Activated CD4-positive, alpha-beta memory T cell treated with anti-CD3 and anti-CD28 coated beads, Interleukin-2, amount 10 ng/mL, durations not matched to agents 7 days and 5 days (primary cell): Measurements from ENCODE around the gene MED15. TPM values are rescaled to one million over a fixed set of nuclear protein-coding genes. Genes with fewer than 3 reads are reported as not detected.

Experiments
- CTCF ChIA-PET: fragments of 350-600 bp; sonication (Branson Sonifier 250); formaldehyde crosslinking; loops from one replicate; lab custom pipeline; 2021; ENCODE audit warnings: antibody characterized with exemption, inconsistent platforms; lab: Charles Lee
- POLR2A ChIA-PET: fragments of 350-600 bp; sonication (Branson Sonifier 250); formaldehyde crosslinking; loops from one replicate; lab custom pipeline; 2021; ENCODE audit warnings: antibody characterized with exemption; lab: Charles Lee
- DNase-seq: peaks from one replicate; pipeline ENCODE4 v3.0.0-alpha.2; 2020
- H3K27ac Mint-ChIP-seq: one replicate; pipeline ENCODE4 v1.8.0; 2021; ENCODE audit warnings: mild to moderate bottlenecking, mixed read lengths
- H3K27me3 Mint-ChIP-seq: one replicate; pipeline ENCODE4 v1.8.0; 2021; ENCODE audit warnings: mixed read lengths
- H3K36me3 Mint-ChIP-seq: one replicate; pipeline ENCODE4 v1.8.0; 2021; ENCODE audit warnings: low read depth, mixed read lengths
- H3K4me1 Mint-ChIP-seq: one replicate; pipeline ENCODE4 v1.8.0; 2021; ENCODE audit warnings: mixed read lengths
- H3K4me3 Mint-ChIP-seq: one replicate; pipeline ENCODE4 v1.8.0; 2021; ENCODE audit warnings: mild to moderate bottlenecking, mixed read lengths
- H3K9me3 Mint-ChIP-seq: one replicate; pipeline ENCODE4 v1.8.0; 2021; ENCODE audit warnings: mixed read lengths
- total RNA-seq, 2 experiments: library from RNA; stranded (reverse); gene quantifications; one replicate each; pipeline ENCODE4 v1.2.3, GENCODE V29; 2021

MED15 gene
- total RNA-seq, 2 experiments from 2014 or later, result 168 TPM

- Mint-ChIP-seq H3K27me3 (no peaks in the 10 kb centered on the region), H3K36me3 (peaks cover 73% of the 10 kb centered on the region)
Measured at GRCh38 chr22:20552443-20553401, 45.3 kb downstream of the MED15 start.

GRCh38 chr22:20553947-20554741 lies 46.7 kb downstream of the MED15 start:
- H3K36me3 Mint-ChIP-seq, result peaks cover 80% of the 10 kb centered on the region
- peaks cover 5% of the 10 kb centered on the region for H3K9me3 Mint-ChIP-seq
- ChIA-PET CTCF (interaction anchor here (0.6 to 14.1 kb wide), 3 partner anchors 15 to 136 kb away, joined by 3 to 313 read pairs (median 3); no protein-coding TSS in a partner anchor), POLR2A (interaction anchor here (14.0 to 27.0 kb wide), 2 partner anchors 13 to 40 kb away, joined by 320 to 396 read pairs; partner anchors contain the start of gene MED15)
- H3K27me3 Mint-ChIP-seq, result no peaks in the 10 kb centered on the region
- H3K4me1 Mint-ChIP-seq, result peaks cover 98% of the 10 kb centered on the region
- H3K4me3 Mint-ChIP-seq, result no peak overlapping the region
- DNase-seq, result no peak
- peak overlapping the region; percentile 71 for H3K27ac Mint-ChIP-seq

More at GRCh38 chr22:20552443-20553401, 45.3 kb downstream of the MED15 start:
- Mint-ChIP-seq H3K27ac (peak overlapping the region; percentile 99), H3K4me1 (peaks cover 96% of the 10 kb centered on the region), H3K4me3 (peak overlapping the region; percentile 74), H3K9me3 (no peaks in the 10 kb centered on the region)
- DNase-seq, result no peak
- ChIA-PET CTCF (interaction anchor here (1.1 to 14.1 kb wide), 2 partner anchors 16 to 58 kb away, joined by 3 to 313 read pairs; no protein-coding TSS in a partner anchor), POLR2A (interaction anchor here (1.1 to 27.0 kb wide), 6 partner anchors 14 to 135 kb away, joined by 3 to 396 read pairs (median 4); partner anchors contain the start of gene MED15)

- ChIA-PET POLR2A (interaction anchor here (0.9 to 27.0 kb wide), 4 partner anchors 9 to 91 kb away, joined by 3 to 396 read pairs (median 163); partner anchors contain the start of gene MED15), CTCF (interaction anchor here (14.1 kb wide), 1 partner anchor 14 kb away, joined by 313 read pairs; no protein-coding TSS in a partner anchor)
- Mint-ChIP-seq H3K4me1 (peaks cover 96% of the 10 kb centered on the region), H3K27ac (peak overlapping the region; percentile 100), H3K36me3 (peaks cover 87% of the 10 kb centered on the region), H3K9me3 (peaks cover 9% of the 10 kb centered on the region), H3K4me3 (no peak overlapping the region), H3K27me3 (no peaks in the 10 kb centered on the region)
- no peak for DNase-seq
Measured at GRCh38 chr22:20554824-20555223, 47.4 kb downstream of the MED15 start.

GRCh38 chr22:20558534-20558933 lies 51.1 kb downstream of the MED15 start:
- CTCF ChIA-PET, result interaction anchor here (0.8 to 14.1 kb wide), 4 partner anchors 10 to 44 kb away, joined by 3 to 313 read pairs (median 4); no protein-coding TSS in a partner anchor
- Mint-ChIP-seq H3K27me3 (no peaks in the 10 kb centered on the region), H3K27ac (peak overlapping the region; percentile 100), H3K4me3 (no peak overlapping the region), H3K4me1 (peaks cover 83% of the 10 kb centered on the region), H3K9me3 (peaks cover 9% of the 10 kb centered on the region), H3K36me3 (peaks cover 89% of the 10 kb centered on the region)
- no peak for DNase-seq
- POLR2A ChIA-PET, result interaction anchor here (2.3 to 27.0 kb wide), 3 partner anchors 8 to 45 kb away, joined by 11 to 396 read pairs (median 320); partner anchors contain the start of gene MED15

- DNase-seq, result no peak
- CTCF ChIA-PET, result interaction anchor here (14.1 kb wide), 1 partner anchor 9 kb away, joined by 313 read pairs; no protein-coding TSS in a partner anchor
- peak overlapping the region; percentile 100 for H3K27ac Mint-ChIP-seq
- no peaks in the 10 kb centered on the region for H3K27me3 Mint-ChIP-seq
- H3K4me1 Mint-ChIP-seq, result peaks cover 85% of the 10 kb centered on the region
- no peak overlapping the region for H3K4me3 Mint-ChIP-seq
- H3K9me3 Mint-ChIP-seq, result peaks cover 9% of the 10 kb centered on the region
- POLR2A ChIA-PET, result interaction anchor here (2.3 to 27.0 kb wide), 3 partner anchors 8 to 45 kb away, joined by 11 to 396 read pairs (median 320); partner anchors contain the start of gene MED15
- peaks cover 89% of the 10 kb centered on the region for H3K36me3 Mint-ChIP-seq
Measured at GRCh38 chr22:20559174-20559760, 51.9 kb downstream of the MED15 start.

DNA sequence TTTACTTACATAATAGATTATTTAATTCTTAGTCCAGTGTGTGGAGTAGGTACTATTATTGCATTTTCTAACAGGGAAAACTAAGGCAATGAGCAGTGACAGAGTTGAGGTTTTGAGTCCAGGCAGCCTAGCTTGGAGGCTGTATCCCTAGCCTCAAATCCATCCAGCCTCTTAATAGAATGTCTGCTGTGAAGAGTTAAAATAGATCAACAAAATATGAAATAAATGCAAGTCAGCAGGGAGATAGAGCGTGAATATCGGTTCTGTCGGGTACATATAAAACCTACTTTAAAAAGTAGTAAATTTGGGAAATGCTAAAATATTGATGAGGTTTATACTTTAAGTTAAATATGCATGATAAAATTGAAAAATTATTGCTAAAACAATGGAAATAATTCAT lies 53.3 kb downstream of the MED15 start:
- H3K4me1 Mint-ChIP-seq, result peaks cover 83% of the 10 kb centered on the region
- ChIA-PET POLR2A (interaction anchor here (1.6 to 27.0 kb wide), 3 partner anchors 8 to 47 kb away, joined by 3 to 396 read pairs (median 320); partner anchors contain the start of gene MED15), CTCF (no interaction called here)
- peak overlapping the region; percentile 30 for H3K27ac Mint-ChIP-seq
- H3K9me3 Mint-ChIP-seq, result peaks cover 9% of the 10 kb centered on the region
- no peaks in the 10 kb centered on the region for H3K27me3 Mint-ChIP-seq
- peaks cover 87% of the 10 kb centered on the region for H3K36me3 Mint-ChIP-seq
- DNase-seq, result no peak
- H3K4me3 Mint-ChIP-seq, result no peak overlapping the region

DNA sequence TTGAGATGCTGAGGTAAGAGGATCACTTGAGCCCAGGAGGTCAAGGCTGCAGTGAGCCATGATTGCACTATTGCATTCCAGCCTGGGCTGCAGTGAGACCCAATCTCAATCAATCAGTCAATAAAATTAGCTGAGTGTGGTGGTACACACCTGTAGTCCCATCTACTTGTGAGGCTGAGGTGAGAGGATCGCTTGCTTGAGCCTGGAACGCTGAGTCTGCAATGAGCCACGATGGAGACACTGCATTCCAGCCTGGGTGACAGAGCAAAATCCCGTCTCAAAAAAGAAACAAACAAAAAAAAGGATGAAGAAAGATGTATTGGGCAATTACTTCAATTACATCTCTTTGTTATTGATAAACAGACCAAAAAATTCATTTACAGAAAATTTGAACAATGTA lies 54.5 kb downstream of the MED15 start:
- no peak for DNase-seq
- ChIA-PET POLR2A (interaction anchor here (1.6 to 27.0 kb wide), 3 partner anchors 9 to 48 kb away, joined by 3 to 396 read pairs (median 320); partner anchors contain the start of gene MED15), CTCF (interaction anchor here (2.2 to 13.9 kb wide), 3 partner anchors 9 to 99 kb away, joined by 6 to 313 read pairs (median 32); no protein-coding TSS in a partner anchor)
- H3K4me1 Mint-ChIP-seq, result peaks cover 83% of the 10 kb centered on the region
- peak overlapping the region; percentile 61 for H3K27ac Mint-ChIP-seq
- no peaks in the 10 kb centered on the region for H3K27me3 Mint-ChIP-seq
- H3K9me3 Mint-ChIP-seq, result peaks cover 9% of the 10 kb centered on the region
- no peak overlapping the region for H3K4me3 Mint-ChIP-seq
- H3K36me3 Mint-ChIP-seq, result peaks cover 87% of the 10 kb centered on the region

- no peaks in the 10 kb centered on the region for H3K27me3 Mint-ChIP-seq
- H3K9me3 Mint-ChIP-seq, result peaks cover 9% of the 10 kb centered on the region
- H3K4me1 Mint-ChIP-seq, result peaks cover 83% of the 10 kb centered on the region
Measured at GRCh38 chr22:20562607-20563465, 55.4 kb downstream of the MED15 start.

DNA sequence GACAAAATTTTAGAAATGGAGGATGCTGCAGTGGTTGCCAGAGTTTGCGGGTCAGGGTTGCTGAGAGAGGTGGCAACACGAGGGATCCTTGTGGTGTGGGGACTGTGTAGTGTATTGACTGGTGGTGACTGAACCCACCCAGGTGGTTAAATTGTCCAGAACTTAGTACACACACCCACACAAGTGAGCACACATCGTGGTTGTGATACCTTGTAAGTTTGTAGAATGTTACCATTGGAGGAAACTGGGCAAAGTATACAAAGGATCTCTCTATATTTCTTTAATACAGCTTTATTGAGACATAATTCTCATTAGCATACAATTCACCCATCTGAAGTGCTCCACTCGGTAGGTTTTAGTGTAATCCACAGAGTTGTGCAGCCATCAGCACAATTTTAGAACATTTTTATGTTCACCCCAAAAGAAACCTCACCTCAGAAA lies 56.1 kb downstream of the MED15 start:
- CTCF ChIA-PET, result interaction anchor here (0.9 to 13.9 kb wide), 11 partner anchors 10 to 145 kb away, joined by 3 to 313 read pairs (median 6); no protein-coding TSS in a partner anchor
- Mint-ChIP-seq H3K36me3 (peaks cover 87% of the 10 kb centered on the region), H3K27me3 (no peaks in the 10 kb centered on the region)

More at GRCh38 chr22:20562607-20563465, 55.4 kb downstream of the MED15 start:
- no peak for DNase-seq
- ChIA-PET POLR2A (interaction anchor here (14.1 to 27.0 kb wide), 2 partner anchors 10 to 49 kb away, joined by 320 to 396 read pairs; partner anchors contain the start of gene MED15), CTCF (interaction anchor here (0.9 to 13.9 kb wide), 6 partner anchors 10 to 144 kb away, joined by 3 to 313 read pairs (median 9); no protein-coding TSS in a partner anchor)
- Mint-ChIP-seq H3K27ac (peak overlapping the region; percentile 61), H3K36me3 (peaks cover 87% of the 10 kb centered on the region), H3K4me3 (no peak overlapping the region)

DNA sequence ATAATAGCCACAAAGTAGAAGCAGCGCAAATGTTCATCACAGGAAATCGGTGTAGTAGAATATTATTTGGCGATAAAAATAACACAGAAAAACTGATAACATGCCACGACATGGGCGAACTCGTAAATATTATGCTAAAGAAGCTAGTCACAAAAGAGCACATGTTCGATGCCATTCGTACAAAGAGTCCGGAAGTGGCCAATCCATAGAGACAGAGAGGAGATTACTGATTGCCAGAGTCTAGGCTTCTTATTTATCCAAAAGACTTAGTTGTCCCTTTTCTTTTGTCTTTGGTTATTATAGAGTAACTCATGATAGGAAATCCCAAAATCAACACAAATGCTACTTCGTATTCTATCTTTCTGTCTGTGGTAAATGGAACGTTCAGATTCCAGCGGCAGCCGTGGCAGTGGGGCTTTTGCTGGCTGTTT lies 56.5 kb downstream of the MED15 start:
- ChIA-PET CTCF (interaction anchor here (0.7 to 13.9 kb wide), 16 partner anchors 9 to 146 kb away, joined by 3 to 313 read pairs (median 6); partner anchors contain the start of gene MED15), POLR2A (interaction anchor here (14.1 to 27.0 kb wide), 2 partner anchors 11 to 50 kb away, joined by 320 to 396 read pairs; partner anchors contain the start of gene MED15)
- DNase-seq, result no peak
- H3K4me3 Mint-ChIP-seq, result no peak overlapping the region
- peaks cover 6% of the 10 kb centered on the region for H3K9me3 Mint-ChIP-seq
- peaks cover 83% of the 10 kb centered on the region for H3K4me1 Mint-ChIP-seq
- H3K27me3 Mint-ChIP-seq, result no peaks in the 10 kb centered on the region
- peaks cover 87% of the 10 kb centered on the region for H3K36me3 Mint-ChIP-seq
- peak overlapping the region; percentile 61 for H3K27ac Mint-ChIP-seq

More for the DNA sequence above, 56.1 kb downstream of the MED15 start:
- peak overlapping the region; percentile 61 for H3K27ac Mint-ChIP-seq
- H3K4me1 Mint-ChIP-seq, result peaks cover 83% of the 10 kb centered on the region
- peaks cover 9% of the 10 kb centered on the region for H3K9me3 Mint-ChIP-seq
- no peak overlapping the region for H3K4me3 Mint-ChIP-seq
- DNase-seq, result no peak
- POLR2A ChIA-PET, result interaction anchor here (14.1 to 27.0 kb wide), 2 partner anchors 11 to 50 kb away, joined by 320 to 396 read pairs; partner anchors contain the start of gene MED15
